ENCODE results near the gene HIF3A.

DNA sequence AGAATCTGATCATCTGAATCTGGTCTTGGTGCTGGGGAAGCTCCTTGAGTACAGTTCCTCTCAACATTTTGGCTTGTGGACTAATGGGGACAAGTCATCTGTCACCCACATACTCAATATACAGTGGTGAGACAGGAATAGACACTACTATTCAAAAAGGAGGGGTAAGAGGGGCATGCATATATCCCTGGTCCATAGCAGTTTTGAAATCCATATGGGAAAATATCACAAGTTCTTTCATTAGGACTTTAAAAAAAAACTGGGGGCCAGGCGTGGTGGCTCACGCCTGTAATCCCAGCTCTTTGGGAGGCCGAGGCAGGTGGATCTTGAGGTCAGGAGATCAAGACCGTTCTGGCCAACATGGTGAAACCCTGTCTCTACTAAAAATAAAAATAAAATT is 29.8 kb downstream of the HIF3A start:
- TF ChIP-seq TAF1 (IDR thresholded peaks at IDR 0.05; ENCODE audit: borderline replicate concordance, insufficient read depth, low read length) (no peak), POLR2AphosphoS5 (IDR thresholded peaks at IDR 0.05; ENCODE audit: low read depth, low read length) (no peak)
